HepG2 (cell line): Measurements from ENCODE around the gene TEDC1. TPM values are rescaled to one million over a fixed set of nuclear protein-coding genes. Genes with fewer than 3 reads are reported as not detected.

ENCODE experiments used
- ATAC-seq: fragments of 200-7000 bp; cut with Tn5 transposase; 3 replicates; pipeline ENCODE4 v1.9.1; 2020; ENCODE audit warnings: mild to moderate bottlenecking, moderate library complexity
- BruUV-seq: library from RNA; stranded (reverse); fragments of 400-500 nt; replicated peaks from 2 replicates; lab custom pipeline; 2021; lab: Mats Ljungman, UMichigan
- CTCF ChIA-PET: fragments of 300-600 bp; formaldehyde crosslinking; extraction: SDS; loops from one replicate; lab custom pipeline; 2021; ENCODE audit warnings: low total read pairs, inconsistent platforms, low intra/inter-chr PET ratio; lab: Yijun Ruan, JAX
- POLR2A ChIA-PET: fragments of 350-600 bp; sonication (Branson Sonifier 250); formaldehyde crosslinking; loops from one replicate; lab custom pipeline; 2020; ENCODE audit warnings: antibody characterized with exemption, inconsistent platforms; lab: Yijun Ruan, JAX
- DNase-seq: peaks from one replicate; pipeline ENCODE4 v3.0.0-alpha.2; 2015; ENCODE audit warnings: low spot score
- FAIRE-seq: peaks from 3 replicates; lab custom pipeline; 2011; peaks lifted over from hg19 to GRCh38; lab: Jason Lieb, UNC
- H2AFZ ChIP-seq: one replicate; pipeline ENCODE4 v1.6.1; 2011; ENCODE audit warnings: low read length, inconsistent platforms
- H3K27ac ChIP-seq: fragments of 300-600 bp; 3 replicates; pipeline ENCODE4 v1.8.0; 2011; ENCODE audit warnings: mixed run types, mild to moderate bottlenecking, mixed read lengths, low read length, inconsistent platforms; ENCODE audit not compliant: insufficient read depth; ENCODE audit errors: extremely low read length
- H3K27me3 ChIP-seq, 2 experiments: fragments of 200-600 bp in 1 of 2; 2 replicates in 1 of 2; 3 replicates in 1 of 2; pipeline versions ENCODE4 v1.6.0 to v1.8.0; 2011; ENCODE audit warnings: low read length in 2 of 2, mild to moderate bottlenecking in 2 of 2, moderate library complexity in 2 of 2, inconsistent platforms in 1 of 2; ENCODE audit not compliant: insufficient read depth in 2 of 2, control insufficient read depth in 1 of 2
- H3K36me3 ChIP-seq, 2 experiments: fragments of 200-600 bp in 1 of 2; replicated peaks in 1 of 2; 2 replicates in 1 of 2; 3 replicates in 1 of 2; pipeline versions ENCODE4 v1.5.1 to v1.8.0; 2011; ENCODE audit warnings: low read length in 2 of 2, inconsistent platforms in 1 of 2; ENCODE audit not compliant: insufficient read depth in 2 of 2, control insufficient read depth in 1 of 2
- H3K4me1 ChIP-seq: 2 replicates; pipeline ENCODE4 v1.5.1; 2012; ENCODE audit warnings: low read length, inconsistent platforms; ENCODE audit not compliant: insufficient read depth
- H3K4me2 ChIP-seq: 2 replicates; pipeline ENCODE4 v1.6.0; 2011; ENCODE audit warnings: low read depth, low read length, inconsistent platforms
- H3K4me3 ChIP-seq, 3 experiments: fragments of 200-600 bp in 1 of 3; sonication (generic), shearing (Covaris generic) in 1 of 3; replicated peaks in 1 of 3; 2 replicates each; pipeline ENCODE4 v1.5.1; 2011 to 2016; ENCODE audit warnings: low read length in 3 of 3, inconsistent platforms in 2 of 3, low read depth in 2 of 3, mild to moderate bottlenecking in 2 of 3, control low read depth in 1 of 3, mixed read lengths in 1 of 3; ENCODE audit not compliant: insufficient read depth in 1 of 3
- H3K79me2 ChIP-seq: one replicate; pipeline ENCODE4 v1.6.1; 2011; ENCODE audit warnings: low read length, inconsistent platforms; ENCODE audit not compliant: insufficient read depth
- H3K9ac ChIP-seq: 2 replicates; pipeline ENCODE4 v1.6.0; 2011; ENCODE audit warnings: mild to moderate bottlenecking, low read depth, low read length, inconsistent platforms; ENCODE audit not compliant: insufficient read depth
- H3K9me3 ChIP-seq: 2 replicates; pipeline ENCODE4 v1.5.1; 2012; ENCODE audit warnings: mild to moderate bottlenecking, low read length
- H4K20me1 ChIP-seq: 2 replicates; pipeline ENCODE4 v1.6.0; 2011; ENCODE audit warnings: inconsistent platforms, mild to moderate bottlenecking, low read length, moderate library complexity; ENCODE audit not compliant: insufficient read depth
- ELF1 ChIP-seq: sonication (generic); formaldehyde crosslinking; IDR thresholded peaks from 2 replicates; pipeline ENCODE4 v1.4.0; 2020; ENCODE audit warnings: missing genetic modification reagents
- ELF3 ChIP-seq: IDR thresholded peaks from 2 replicates; pipeline ENCODE4 v1.6.1; 2016; ENCODE audit warnings: missing genetic modification reagents, missing compliant biosample characterization
- FOXC1 ChIP-seq: sonication (generic); formaldehyde crosslinking; IDR thresholded peaks from 2 replicates; pipeline ENCODE4 v1.8.0; 2022; ENCODE audit warnings: mild to moderate bottlenecking, missing genetic modification reagents, borderline replicate concordance
- GABPB1 ChIP-seq: IDR thresholded peaks from 2 replicates; pipeline ENCODE4 v1.6.1; 2016; ENCODE audit warnings: mild to moderate bottlenecking, missing genetic modification reagents, moderate library complexity, missing compliant biosample characterization
- HNRNPL ChIP-seq: fragments of 200-400 bp; formaldehyde crosslinking; IDR thresholded peaks from 2 replicates; pipeline ENCODE4 v1.6.1; 2017; ENCODE audit warnings: mild to moderate bottlenecking, low read depth, low read length
- IRF2 ChIP-seq: IDR thresholded peaks from 2 replicates; pipeline ENCODE4 v1.6.1; 2018; ENCODE audit warnings: missing genetic modification reagents, missing compliant biosample characterization
- POLR2A ChIP-seq, 2 experiments: IDR thresholded peaks; 2 replicates each; pipeline ENCODE4 v1.6.1; 2011; ENCODE audit warnings: low read depth in 2 of 2, low read length in 2 of 2, mild to moderate bottlenecking in 1 of 2, moderate library complexity in 1 of 2; ENCODE audit not compliant: insufficient read depth in 1 of 2
- SKI ChIP-seq: fragments of 450-650 bp; IDR thresholded peaks from one replicate; pipeline ENCODE4 v1.6.1; 2018; ENCODE audit warnings: mild to moderate bottlenecking; ENCODE audit not compliant: partially characterized antibody
- SMAD9 ChIP-seq: sonication (generic); formaldehyde crosslinking; IDR thresholded peaks from 2 replicates; pipeline ENCODE4 v1.5.1; 2020; ENCODE audit warnings: mild to moderate bottlenecking, missing genetic modification reagents
- U2AF2 ChIP-seq: fragments of 200-400 bp; formaldehyde crosslinking; IDR thresholded peaks from 2 replicates; pipeline ENCODE4 v1.6.1; 2017; ENCODE audit warnings: low read depth, mild to moderate bottlenecking, low read length
- ZBTB3 ChIP-seq: sonication (generic); formaldehyde crosslinking; IDR thresholded peaks from 2 replicates; pipeline ENCODE4 v1.4.0; 2020; ENCODE audit warnings: low read depth, mild to moderate bottlenecking, moderate library complexity, missing genetic modification reagents, borderline replicate concordance
- ZNF251 ChIP-seq: sonication (generic); formaldehyde crosslinking; IDR thresholded peaks from 2 replicates; pipeline ENCODE4 v1.9.0; 2021; ENCODE audit warnings: mild to moderate bottlenecking, missing genetic modification reagents
- ZNF263 ChIP-seq: sonication (generic); formaldehyde crosslinking; IDR thresholded peaks from 2 replicates; pipeline ENCODE4 v1.4.0; 2020; ENCODE audit warnings: missing genetic modification reagents
- WGBS: methylation state at CpG from one replicate; pipeline ENCODE4 v1.1.6; 2017; ENCODE audit warnings: low lambda C conversion rate; 5-methylcytosine and 5-hydroxymethylcytosine counted together
- in situ Hi-C: cut with HindIII; loops from 2 replicates; pipeline ENCODE4 v1.10.0; 2017; ENCODE audit warnings: low pct_unique_long_range_greater_than_20kb; ENCODE audit not compliant: extremely low pct_ligation_motif_present
- intact Hi-C: fragments of 100-400 bp; cut with micrococcal nuclease; formaldehyde crosslinking; loops from one replicate; pipeline ENCODE4 v1.10.0; 2022; ENCODE audit not compliant: unreplicated experiment
- polyA plus RNA-seq, 8 experiments: library from polyadenylated mRNA; depleted of rRNA in 3 of 8; stranded (reverse) in 7 of 8; unstranded in 1 of 8; fragments of >200 nt; fragmentation: Illumina TruSeq in 4 of 8; extraction: Trizol in 4 of 8; gene quantifications; 2 replicates each; pipeline versions ENCODE4 v1.2.1 to v1.2.3, GENCODE V29; 2011 to 2016; ENCODE audit warnings: low read depth in 4 of 8, missing spikeins in 1 of 8, mixed read lengths in 1 of 8; ENCODE audit not compliant: insufficient read depth in 1 of 8
- total RNA-seq, 5 experiments: library from RNA; depleted of rRNA; stranded (reverse); fragments of >200 nt; fragmentation: Illumina TruSeq; extraction: Trizol; gene quantifications; 2 replicates each; pipeline ENCODE4 v1.2.3, GENCODE V29; 2016; ENCODE audit warnings: low read depth in 1 of 5
- TF ChIP-seq, protein P1 (sequence below): sonication (generic); formaldehyde crosslinking; IDR thresholded peaks from 2 replicates; pipeline ENCODE4 v1.5.0; 2020; ENCODE audit warnings: missing genetic modification reagents, mild to moderate bottlenecking, borderline replicate concordance
- TF ChIP-seq, protein P2 (sequence below): sonication (generic); formaldehyde crosslinking; IDR thresholded peaks from 2 replicates; pipeline ENCODE4 v1.9.0; 2022; ENCODE audit warnings: missing genetic modification reagents, mild to moderate bottlenecking, borderline replicate concordance
- TF ChIP-seq, protein P3 (sequence below): sonication (generic); formaldehyde crosslinking; IDR thresholded peaks from 2 replicates; pipeline ENCODE4 v1.5.0; 2020; ENCODE audit warnings: missing genetic modification reagents

TEDC1 gene
- total and polyA plus RNA-seq, 2 of the 13 experiments (the other 11 are each of a cell fraction or from before 2014, with no cell fraction given), result 5.7 to 27.4 TPM

DNA sequence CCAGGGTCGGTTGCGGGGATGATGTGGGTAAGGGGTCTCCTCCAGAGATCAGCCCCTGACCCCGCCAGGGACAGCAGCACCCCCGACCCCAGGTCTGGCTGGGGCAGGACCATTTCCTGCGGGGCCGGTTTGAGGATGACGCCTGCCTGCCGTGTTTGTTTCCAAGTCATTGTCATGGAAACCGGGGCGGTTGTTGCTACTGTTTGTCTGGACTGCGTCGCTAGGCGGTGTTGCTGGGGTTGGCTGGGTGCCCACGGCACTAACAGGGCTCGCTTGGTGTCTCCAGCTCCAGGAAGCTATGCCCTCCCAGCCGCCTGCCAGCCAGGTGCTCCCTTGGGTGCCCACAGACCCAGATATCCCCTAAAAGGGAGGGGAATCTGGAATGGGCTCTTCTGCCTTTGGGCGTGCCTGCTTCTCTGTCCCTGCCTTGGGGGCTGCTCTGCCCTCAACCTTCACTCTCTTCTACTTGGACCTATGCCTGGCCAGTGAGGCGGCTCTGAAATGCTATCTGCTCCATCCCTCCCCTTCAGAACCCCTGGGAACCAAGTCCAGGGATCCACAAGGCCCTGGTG, 9.1 kb upstream of the TEDC1 start:
- DNase-seq (peak; percentile 93), FAIRE-seq (peak; percentile 70), ATAC-seq (peak; percentile 41)
- Histone ChIP-seq H3K4me1 (peaks cover 65% of the 10 kb centered on the region), H3K79me2 (no peaks in the 10 kb centered on the region), H3K4me2 (peak overlapping the region; percentile 100), H3K27me3 (peaks cover 2 to 32% of the 10 kb centered on the region in 2 experiments; a peak in 4 of 5 replicates), H4K20me1 (no peaks in the 10 kb centered on the region), H2AFZ (no peak overlapping the region), H3K9ac (peak overlapping the region; percentile 99), H3K4me3 (peak overlapping the region in 2 of 3 experiments; percentile 61 to 82; a peak in 3 of 6 replicates), H3K9me3 (no peaks in the 10 kb centered on the region), H3K27ac (peak overlapping the region; percentile 32), H3K36me3 (no peaks in the 10 kb centered on the region)
- BruUV-seq, result no TSS peak
- intact Hi-C loops, result loop anchor here (2.0 kb wide), 1 partner anchor 47 kb away; no protein-coding TSS in a partner anchor
- in situ Hi-C loops, result no loop called here
- WGBS, result 0% methylated on average over 7 of the region's 18 CpGs
- ChIA-PET POLR2A (interaction anchor here (1.4 to 2.4 kb wide), 3 partner anchors 8 to 46 kb away, joined by 4 to 10 read pairs (median 8); no protein-coding TSS in a partner anchor), CTCF (interaction anchor here (1.3 to 2.5 kb wide), 3 partner anchors 8 to 45 kb away, joined by 4 to 15 read pairs (median 7); partner anchors contain the start of genes TEDC1 and TMEM121)
- TF ChIP-seq, protein P1, sequence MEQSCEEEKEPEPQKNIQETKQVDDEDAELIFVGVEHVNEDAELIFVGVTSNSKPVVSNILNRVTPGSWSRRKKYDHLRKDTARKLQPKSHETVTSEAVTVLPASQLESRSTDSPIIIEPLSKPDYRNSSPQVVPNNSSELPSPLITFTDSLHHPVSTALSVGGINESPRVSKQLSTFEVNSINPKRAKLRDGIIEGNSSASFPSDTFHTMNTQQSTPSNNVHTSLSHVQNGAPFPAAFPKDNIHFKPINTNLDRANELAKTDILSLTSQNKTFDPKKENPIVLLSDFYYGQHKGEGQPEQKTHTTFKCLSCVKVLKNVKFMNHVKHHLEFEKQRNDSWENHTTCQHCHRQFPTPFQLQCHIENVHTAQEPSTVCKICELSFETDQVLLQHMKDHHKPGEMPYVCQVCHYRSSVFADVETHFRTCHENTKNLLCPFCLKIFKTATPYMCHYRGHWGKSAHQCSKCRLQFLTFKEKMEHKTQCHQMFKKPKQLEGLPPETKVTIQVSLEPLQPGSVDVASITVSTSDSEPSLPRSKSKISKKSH, result 0 out of 2 replicates have a peak, but pooled peaks have one; percentile 21
- TF ChIP-seq ZNF263 (CRISPR knock-in tag) (peak; percentile 51; the same call in 1 of the 2 replicates), HNRNPL (peak; percentile 87), ELF1 (CRISPR knock-in tag) (0 out of 2 replicates have a peak, but pooled peaks have one; percentile 17), ELF3 (CRISPR knock-in tag) (0 out of 2 replicates have a peak, but pooled peaks have one; percentile 11), U2AF2 (no peak), ZBTB3 (no peak), GABPB1 (CRISPR knock-in tag) (0 out of 2 replicates have a peak, but pooled peaks have one; percentile 16), SMAD9 (CRISPR knock-in tag) (no peak), POLR2A (IDR thresholded peaks at IDR 0.05; ENCODE audit: insufficient read depth in 1 of 2, low read depth in 2 of 2, low read length in 2 of 2) (peak in 1 of 2 experiments; percentile 66; a peak in 1 of 4 replicates), IRF2 (CRISPR knock-in tag) (0 out of 2 replicates have a peak, but pooled peaks have one; percentile 18), SKI (peak; percentile 77), FOXC1 (0 out of 2 replicates have a peak, but pooled peaks have one; percentile 36), ZNF251 (no peak)
- TF ChIP-seq, protein P2, sequence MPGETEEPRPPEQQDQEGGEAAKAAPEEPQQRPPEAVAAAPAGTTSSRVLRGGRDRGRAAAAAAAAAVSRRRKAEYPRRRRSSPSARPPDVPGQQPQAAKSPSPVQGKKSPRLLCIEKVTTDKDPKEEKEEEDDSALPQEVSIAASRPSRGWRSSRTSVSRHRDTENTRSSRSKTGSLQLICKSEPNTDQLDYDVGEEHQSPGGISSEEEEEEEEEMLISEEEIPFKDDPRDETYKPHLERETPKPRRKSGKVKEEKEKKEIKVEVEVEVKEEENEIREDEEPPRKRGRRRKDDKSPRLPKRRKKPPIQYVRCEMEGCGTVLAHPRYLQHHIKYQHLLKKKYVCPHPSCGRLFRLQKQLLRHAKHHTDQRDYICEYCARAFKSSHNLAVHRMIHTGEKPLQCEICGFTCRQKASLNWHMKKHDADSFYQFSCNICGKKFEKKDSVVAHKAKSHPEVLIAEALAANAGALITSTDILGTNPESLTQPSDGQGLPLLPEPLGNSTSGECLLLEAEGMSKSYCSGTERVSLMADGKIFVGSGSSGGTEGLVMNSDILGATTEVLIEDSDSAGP (CRISPR knock-in tag), result no peak
- TF ChIP-seq, protein P3, sequence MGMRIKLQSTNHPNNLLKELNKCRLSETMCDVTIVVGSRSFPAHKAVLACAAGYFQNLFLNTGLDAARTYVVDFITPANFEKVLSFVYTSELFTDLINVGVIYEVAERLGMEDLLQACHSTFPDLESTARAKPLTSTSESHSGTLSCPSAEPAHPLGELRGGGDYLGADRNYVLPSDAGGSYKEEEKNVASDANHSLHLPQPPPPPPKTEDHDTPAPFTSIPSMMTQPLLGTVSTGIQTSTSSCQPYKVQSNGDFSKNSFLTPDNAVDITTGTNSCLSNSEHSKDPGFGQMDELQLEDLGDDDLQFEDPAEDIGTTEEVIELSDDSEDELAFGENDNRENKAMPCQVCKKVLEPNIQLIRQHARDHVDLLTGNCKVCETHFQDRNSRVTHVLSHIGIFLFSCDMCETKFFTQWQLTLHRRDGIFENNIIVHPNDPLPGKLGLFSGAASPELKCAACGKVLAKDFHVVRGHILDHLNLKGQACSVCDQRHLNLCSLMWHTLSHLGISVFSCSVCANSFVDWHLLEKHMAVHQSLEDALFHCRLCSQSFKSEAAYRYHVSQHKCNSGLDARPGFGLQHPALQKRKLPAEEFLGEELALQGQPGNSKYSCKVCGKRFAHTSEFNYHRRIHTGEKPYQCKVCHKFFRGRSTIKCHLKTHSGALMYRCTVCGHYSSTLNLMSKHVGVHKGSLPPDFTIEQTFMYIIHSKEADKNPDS, result no peak
